ENCODE measurements around the gene PRKN. TPM values are rescaled to one million over a fixed set of nuclear protein-coding genes. Genes with fewer than 3 reads are reported as not detected.
A peak's percentile ranks its signal among the peaks of the same experiment; 100 is the strongest.

Gene PRKN
- total RNA-seq, 1 donor from 2014 or later: 2.8 TPM

DNA sequence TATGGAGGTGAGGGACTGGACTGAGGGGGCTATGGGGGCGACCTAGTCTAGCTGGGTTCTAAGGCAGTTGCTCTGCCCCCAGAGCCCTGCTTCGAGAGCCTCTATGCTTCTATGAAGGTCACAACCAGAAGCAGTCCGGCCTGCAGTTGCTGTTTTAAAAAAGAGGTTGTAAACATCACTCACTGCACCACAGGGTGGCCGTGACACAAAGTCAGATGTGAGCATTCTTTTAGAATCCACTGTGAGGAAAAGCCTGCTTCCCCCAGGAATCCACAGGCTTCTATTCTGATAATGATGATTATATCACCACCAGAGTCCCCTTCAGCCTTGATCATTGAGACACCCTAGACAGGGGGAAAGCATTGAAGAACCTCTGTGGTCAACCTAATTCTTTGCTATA is 1224.0 kb downstream of the PRKN start:
- Mint-ChIP-seq H3K27ac (no peak overlapping the region), H3K27me3 (ENCODE audit: insufficient read depth, low read depth) (peaks cover 26% of the 10 kb centered on the region), H3K9me3 (peaks cover 14% of the 10 kb centered on the region), H3K36me3 (peaks cover 2% of the 10 kb centered on the region), H3K4me1 (peaks cover 23% of the 10 kb centered on the region), H3K4me3 (no peak overlapping the region)
- Histone ChIP-seq H3F3A (ENCODE audit: low read depth) (no peaks in the 10 kb centered on the region), H3K9me3 (ENCODE audit: low read depth) (no peaks in the 10 kb centered on the region), H3K36me3 (no peaks in the 10 kb centered on the region), H2AFZ (replicated peaks) (no peak overlapping the region), H3K4me3 (no peak overlapping the region), H3K27me3 (no peaks in the 10 kb centered on the region), H3K4me2 (no peak overlapping the region), H3K79me2 (ENCODE audit: low read depth) (no peaks in the 10 kb centered on the region), H3K4me1 (no peaks in the 10 kb centered on the region), H3K27ac (no peak overlapping the region), H4K20me1 (ENCODE audit: low read depth) (no peaks in the 10 kb centered on the region), H3K9ac (no peak overlapping the region)
- TF ChIP-seq EZH2 (IDR thresholded peaks at IDR 0.05) (no peak), EZH2phosphoT487 (IDR thresholded peaks at IDR 0.05) (no peak)
- TF ChIP-seq, protein P1, sequence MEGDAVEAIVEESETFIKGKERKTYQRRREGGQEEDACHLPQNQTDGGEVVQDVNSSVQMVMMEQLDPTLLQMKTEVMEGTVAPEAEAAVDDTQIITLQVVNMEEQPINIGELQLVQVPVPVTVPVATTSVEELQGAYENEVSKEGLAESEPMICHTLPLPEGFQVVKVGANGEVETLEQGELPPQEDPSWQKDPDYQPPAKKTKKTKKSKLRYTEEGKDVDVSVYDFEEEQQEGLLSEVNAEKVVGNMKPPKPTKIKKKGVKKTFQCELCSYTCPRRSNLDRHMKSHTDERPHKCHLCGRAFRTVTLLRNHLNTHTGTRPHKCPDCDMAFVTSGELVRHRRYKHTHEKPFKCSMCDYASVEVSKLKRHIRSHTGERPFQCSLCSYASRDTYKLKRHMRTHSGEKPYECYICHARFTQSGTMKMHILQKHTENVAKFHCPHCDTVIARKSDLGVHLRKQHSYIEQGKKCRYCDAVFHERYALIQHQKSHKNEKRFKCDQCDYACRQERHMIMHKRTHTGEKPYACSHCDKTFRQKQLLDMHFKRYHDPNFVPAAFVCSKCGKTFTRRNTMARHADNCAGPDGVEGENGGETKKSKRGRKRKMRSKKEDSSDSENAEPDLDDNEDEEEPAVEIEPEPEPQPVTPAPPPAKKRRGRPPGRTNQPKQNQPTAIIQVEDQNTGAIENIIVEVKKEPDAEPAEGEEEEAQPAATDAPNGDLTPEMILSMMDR (IDR thresholded peaks at IDR 0.05): no peak
- DNase-seq (ENCODE audit: low spot score): no peak

DNA sequence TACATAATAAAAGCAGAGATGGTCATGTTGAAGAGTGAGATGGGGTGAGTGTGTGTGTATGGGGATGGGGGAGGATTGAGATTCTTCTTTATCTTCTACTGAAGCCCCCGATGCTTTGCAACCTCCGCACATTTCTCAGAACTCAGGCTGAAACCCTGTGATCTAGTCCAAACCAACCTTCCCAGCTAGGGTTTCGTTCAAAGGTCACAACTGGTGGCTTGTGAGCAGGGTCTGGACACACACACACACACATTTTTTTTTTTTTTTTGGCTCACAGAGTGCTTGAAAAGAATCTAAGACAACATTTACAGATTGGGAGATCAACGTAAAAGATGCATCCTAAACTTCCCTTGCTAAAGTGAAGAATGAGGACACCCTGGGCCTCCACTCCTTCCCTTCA is 1228.7 kb downstream of the PRKN start:
- Histone ChIP-seq H3K79me2 (ENCODE audit: low read depth) (no peaks in the 10 kb centered on the region), H3K4me1 (no peaks in the 10 kb centered on the region), H4K20me1 (ENCODE audit: low read depth) (no peaks in the 10 kb centered on the region), H3K27me3 (no peaks in the 10 kb centered on the region), H3K4me2 (no peak overlapping the region), H3F3A (ENCODE audit: low read depth) (no peaks in the 10 kb centered on the region), H3K4me3 (no peak overlapping the region), H2AFZ (replicated peaks) (no peak overlapping the region), H3K27ac (no peak overlapping the region), H3K9me3 (ENCODE audit: low read depth) (no peaks in the 10 kb centered on the region), H3K9ac (no peak overlapping the region), H3K36me3 (no peaks in the 10 kb centered on the region)
- no peak for DNase-seq (ENCODE audit: low spot score)
- TF ChIP-seq, protein P1 (IDR thresholded peaks at IDR 0.05): no peak
- no peak for TF ChIP-seq EZH2phosphoT487 (IDR thresholded peaks at IDR 0.05)
- TF ChIP-seq EZH2 (IDR thresholded peaks at IDR 0.05): no peak
- Mint-ChIP-seq H3K4me3 (no peak overlapping the region), H3K9me3 (peaks cover 3% of the 10 kb centered on the region), H3K36me3 (no peaks in the 10 kb centered on the region), H3K27me3 (ENCODE audit: insufficient read depth, low read depth) (peaks cover 20% of the 10 kb centered on the region), H3K4me1 (peaks cover 20% of the 10 kb centered on the region), H3K27ac (no peak overlapping the region)

DNA sequence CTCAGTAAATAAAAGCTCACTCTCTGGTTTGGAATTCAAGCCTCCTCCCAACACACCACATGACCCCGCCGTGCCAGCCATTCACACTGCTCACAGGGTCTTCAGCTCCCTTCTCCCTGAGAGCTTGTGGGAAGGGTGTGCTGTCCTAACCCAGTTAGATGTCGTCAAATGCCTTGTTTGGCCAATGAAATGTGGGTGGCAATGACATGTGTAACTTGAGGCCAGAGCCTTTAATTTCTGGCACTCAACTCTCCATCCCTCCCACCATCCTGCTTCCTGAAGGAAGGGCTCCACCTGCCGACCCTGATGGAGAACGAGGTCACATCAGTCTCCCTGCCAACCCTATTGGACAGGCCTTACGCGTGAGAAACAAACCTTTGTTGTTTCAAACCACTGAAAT is 1229.2 kb downstream of the PRKN start:
- no peak overlapping the region for H2AFZ ChIP-seq (replicated peaks)

More for the DNA sequence above, 1229.2 kb downstream of the PRKN start:
- no peaks in the 10 kb centered on the region for H3K4me1 ChIP-seq
- H3K79me2 ChIP-seq (ENCODE audit: low read depth): no peaks in the 10 kb centered on the region
- peak; percentile 84 for DNase-seq (ENCODE audit: low spot score)
- no peak for TF ChIP-seq EZH2 (IDR thresholded peaks at IDR 0.05)
- TF ChIP-seq, protein P1 (IDR thresholded peaks at IDR 0.05): peak; percentile 73
- Mint-ChIP-seq H3K9me3 (peaks cover 3% of the 10 kb centered on the region), H3K36me3 (no peaks in the 10 kb centered on the region), H3K4me1 (peaks cover 20% of the 10 kb centered on the region), H3K4me3 (no peak overlapping the region), H3K27ac (no peak overlapping the region), H3K27me3 (ENCODE audit: insufficient read depth, low read depth) (peaks cover 20% of the 10 kb centered on the region)
- H3K27me3 ChIP-seq: no peaks in the 10 kb centered on the region
- no peaks in the 10 kb centered on the region for H3F3A ChIP-seq (ENCODE audit: low read depth)
- no peak overlapping the region for H3K27ac ChIP-seq
- no peak overlapping the region for H3K9ac ChIP-seq
- H3K9me3 ChIP-seq (ENCODE audit: low read depth): no peaks in the 10 kb centered on the region
- no peaks in the 10 kb centered on the region for H3K36me3 ChIP-seq
- H4K20me1 ChIP-seq (ENCODE audit: low read depth): no peaks in the 10 kb centered on the region
- no peak overlapping the region for H3K4me3 ChIP-seq
- H3K4me2 ChIP-seq: no peak overlapping the region

Data from neural progenitor cell (in vitro differentiated cells).